ENCODE data around the gene MLLT3.
A peak's percentile ranks its signal among the peaks of the same experiment; 100 is the strongest.

The MLLT3 gene

GRCh38 chr9:20364959-20365358 lies 257.3 kb downstream of the MLLT3 start:
- no peak for TF ChIP-seq CTCF (conservative IDR thresholded peaks at IDR 0.05; ENCODE audit: control insufficient read depth, insufficient read depth, low read depth, low read length)
- DNase-seq (ENCODE audit: low read depth) = no peak
- no peak overlapping the region for H3K4me3 ChIP-seq (ENCODE audit: control insufficient read depth, low read depth, low read length)

GRCh38 chr9:20363233-20363632 lies 259.1 kb downstream of the MLLT3 start:
- no peak for DNase-seq (ENCODE audit: low read depth)
- TF ChIP-seq CTCF (conservative IDR thresholded peaks at IDR 0.05; ENCODE audit: control insufficient read depth, insufficient read depth, low read depth, low read length) = no peak
- no peak overlapping the region for H3K4me3 ChIP-seq (ENCODE audit: control insufficient read depth, low read depth, low read length)

- H3K4me3 ChIP-seq (ENCODE audit: control insufficient read depth, low read depth, low read length) = no peak overlapping the region
- no peak for TF ChIP-seq CTCF (conservative IDR thresholded peaks at IDR 0.05; ENCODE audit: control insufficient read depth, insufficient read depth, low read depth, low read length)
Measured at GRCh38 chr9:20361656-20362570, 260.4 kb downstream of the MLLT3 start.

GRCh38 chr9:20361229-20361628 lies 261.1 kb downstream of the MLLT3 start:
- DNase-seq (ENCODE audit: low read depth) = no peak

More at GRCh38 chr9:20361656-20362570, 260.4 kb downstream of the MLLT3 start:
- DNase-seq (ENCODE audit: low read depth) = no peak

GRCh38 chr9:20358207-20358606 lies 264.1 kb downstream of the MLLT3 start:
- TF ChIP-seq CTCF (conservative IDR thresholded peaks at IDR 0.05; ENCODE audit: control insufficient read depth, insufficient read depth, low read depth, low read length) = no peak
- DNase-seq (ENCODE audit: low read depth) = peak; percentile 64
- H3K4me3 ChIP-seq (ENCODE audit: control insufficient read depth, low read depth, low read length) = no peak overlapping the region

More at GRCh38 chr9:20361229-20361628, 261.1 kb downstream of the MLLT3 start:
- no peak for TF ChIP-seq CTCF (conservative IDR thresholded peaks at IDR 0.05; ENCODE audit: control insufficient read depth, insufficient read depth, low read depth, low read length)
- no peak overlapping the region for H3K4me3 ChIP-seq (ENCODE audit: control insufficient read depth, low read depth, low read length)

- no peak overlapping the region for H3K4me3 ChIP-seq (ENCODE audit: control insufficient read depth, low read depth, low read length)
- DNase-seq (ENCODE audit: low read depth) = no peak
- no peak for TF ChIP-seq CTCF (conservative IDR thresholded peaks at IDR 0.05; ENCODE audit: control insufficient read depth, insufficient read depth, low read depth, low read length)
Measured at GRCh38 chr9:20357037-20357432, 265.3 kb downstream of the MLLT3 start.

Measured in fibroblast of mammary gland (primary cell).